IPS-18a (cell line): ENCODE results near the gene KRTAP10-9.
"Not testable (repeated sequence)": the region's sequence is repeated elsewhere in the genome, so short reads cannot be mapped to it uniquely, and the experiment has no call there.

Experiments
- H3K27ac ChIP-seq: one replicate; pipeline ENCODE4 v1.5.1; 2013; ENCODE audit warnings: low read length
- H3K27me3 ChIP-seq: one replicate; pipeline ENCODE4 v1.6.1; 2013; ENCODE audit warnings: mild to moderate bottlenecking, low read length; ENCODE audit not compliant: control insufficient read depth, insufficient read depth
- H3K36me3 ChIP-seq: one replicate; pipeline ENCODE4 v1.6.1; 2013; ENCODE audit warnings: low read depth, low read length; ENCODE audit not compliant: control insufficient read depth
- H3K4me1 ChIP-seq: one replicate; pipeline ENCODE4 v1.6.1; 2013; ENCODE audit warnings: low read depth, low read length; ENCODE audit not compliant: control insufficient read depth
- H3K4me3 ChIP-seq: one replicate; pipeline ENCODE4 v1.5.1; 2013; ENCODE audit warnings: low read length
- H3K9ac ChIP-seq: one replicate; pipeline ENCODE4 v1.6.1; 2013; ENCODE audit warnings: mild to moderate bottlenecking, low read length, moderate library complexity
- H3K9me3 ChIP-seq: one replicate; pipeline ENCODE4 v1.6.1; 2013; ENCODE audit warnings: low read depth, low read length; ENCODE audit not compliant: control insufficient read depth

Gene KRTAP10-9

DNA sequence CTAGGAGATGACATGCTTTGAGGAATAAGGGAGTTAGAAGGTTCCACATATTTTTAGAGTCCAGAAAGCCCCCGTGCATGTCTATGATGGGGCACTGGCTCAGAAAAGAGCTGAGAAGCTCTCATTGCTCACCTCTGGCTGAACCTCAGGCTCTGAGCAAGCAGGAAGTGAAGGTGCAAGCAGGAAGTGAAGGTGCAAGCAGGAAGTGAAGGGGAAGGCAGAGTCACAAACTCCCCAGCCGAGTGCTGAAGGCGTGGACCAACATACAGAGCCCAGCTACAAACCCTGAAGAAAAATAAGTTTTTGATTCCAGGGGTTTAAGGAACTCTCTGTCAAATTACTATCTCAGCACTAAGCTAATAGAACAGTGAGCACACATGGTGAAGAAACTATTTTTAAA lies 8.0 kb upstream of the KRTAP10-9 start:
- peaks cover 11% of the 10 kb centered on the region for H3K9me3 ChIP-seq
- H3K36me3 ChIP-seq = no peaks in the 10 kb centered on the region
- H3K4me3 ChIP-seq = no peak overlapping the region
- no peak overlapping the region for H3K9ac ChIP-seq
- H3K4me1 ChIP-seq = no peaks in the 10 kb centered on the region
- H3K27me3 ChIP-seq = no peaks in the 10 kb centered on the region
- no peak overlapping the region for H3K27ac ChIP-seq

- Histone ChIP-seq H3K9me3 (peaks cover 15% of the 10 kb centered on the region), H3K27me3 (no peaks in the 10 kb centered on the region), H3K4me3 (no peak overlapping the region)
Measured at GRCh38 chr21:44619886-44620285, 7.0 kb upstream of the KRTAP10-9 start.

DNA sequence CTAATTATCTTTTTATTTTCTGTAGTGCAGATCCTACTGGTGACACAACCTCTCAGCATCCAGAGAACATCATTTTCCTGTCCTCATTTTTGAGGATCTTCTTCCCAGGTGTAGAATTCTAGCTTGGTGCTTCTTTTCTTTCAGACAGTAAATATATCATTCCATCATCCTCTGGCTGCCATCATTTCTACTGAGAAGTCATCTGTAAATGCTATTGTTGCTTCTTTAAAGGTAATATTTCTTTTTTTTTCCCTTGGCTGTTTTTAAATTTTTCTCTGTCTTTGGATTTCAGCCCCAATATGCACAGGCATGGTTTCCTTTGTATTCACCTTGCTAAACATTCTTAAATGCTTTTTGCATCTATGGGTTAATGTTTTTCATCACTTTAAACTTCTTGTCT lies 3.3 kb upstream of the KRTAP10-9 start:
- Histone ChIP-seq H3K9me3 (peaks cover 19% of the 10 kb centered on the region), H3K4me3 (no peak overlapping the region), H3K27me3 (no peaks in the 10 kb centered on the region), H3K9ac (no peak overlapping the region), H3K4me1 (no peaks in the 10 kb centered on the region), H3K27ac (no peak overlapping the region), H3K36me3 (no peaks in the 10 kb centered on the region)

More at GRCh38 chr21:44619886-44620285, 7.0 kb upstream of the KRTAP10-9 start:
- Histone ChIP-seq H3K27ac (no peak overlapping the region), H3K9ac (no peak overlapping the region), H3K4me1 (no peaks in the 10 kb centered on the region), H3K36me3 (no peaks in the 10 kb centered on the region)

- Histone ChIP-seq H3K27me3 (no peaks in the 10 kb centered on the region), H3K36me3 (no peaks in the 10 kb centered on the region), H3K9me3 (peaks cover 19% of the 10 kb centered on the region), H3K4me1 (no peaks in the 10 kb centered on the region), H3K4me3 (no peak overlapping the region), H3K9ac (no peak overlapping the region), H3K27ac (no peak overlapping the region)
Measured at GRCh38 chr21:44625756-44626155, 1.1 kb upstream of the KRTAP10-9 start.

DNA sequence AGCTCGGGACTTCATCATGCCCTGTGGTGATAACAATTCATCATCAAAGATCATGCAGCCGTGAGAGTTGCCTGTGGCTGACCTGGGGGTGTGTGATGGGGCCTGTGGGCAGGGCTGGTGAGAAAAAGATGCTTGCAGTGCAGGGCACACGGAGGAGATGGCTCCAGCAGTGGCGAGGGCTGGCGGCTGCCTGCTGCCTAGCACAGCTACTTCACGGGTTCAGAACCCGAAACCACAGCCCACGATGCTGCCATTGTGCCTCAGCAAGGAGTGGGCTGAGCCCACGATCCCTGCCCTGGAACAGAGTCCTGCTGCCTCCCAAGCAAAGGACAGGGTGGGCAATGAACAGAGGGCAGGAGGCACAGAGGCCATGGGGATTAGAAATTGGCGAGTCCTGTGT lies 631 bp upstream of the KRTAP10-9 start:
- H3K9me3 ChIP-seq = peaks cover 19% of the 10 kb centered on the region
- H3K9ac ChIP-seq = no peak overlapping the region

GRCh38 chr21:44627181-44627822 lies 409 bp downstream of the KRTAP10-9 start:
- H3K36me3 ChIP-seq, H3K4me3 ChIP-seq, H3K27ac ChIP-seq, H3K4me1 ChIP-seq, H3K9ac ChIP-seq, H3K27me3 ChIP-seq: not testable (repeated sequence)
- H3K9me3 ChIP-seq = peaks cover 19% of the 10 kb centered on the region

More for the DNA sequence above, 631 bp upstream of the KRTAP10-9 start:
- H3K27me3 ChIP-seq = no peaks in the 10 kb centered on the region
- H3K4me3 ChIP-seq = no peak overlapping the region
- H3K4me1 ChIP-seq = no peaks in the 10 kb centered on the region
- H3K27ac ChIP-seq = no peak overlapping the region
- no peaks in the 10 kb centered on the region for H3K36me3 ChIP-seq

DNA sequence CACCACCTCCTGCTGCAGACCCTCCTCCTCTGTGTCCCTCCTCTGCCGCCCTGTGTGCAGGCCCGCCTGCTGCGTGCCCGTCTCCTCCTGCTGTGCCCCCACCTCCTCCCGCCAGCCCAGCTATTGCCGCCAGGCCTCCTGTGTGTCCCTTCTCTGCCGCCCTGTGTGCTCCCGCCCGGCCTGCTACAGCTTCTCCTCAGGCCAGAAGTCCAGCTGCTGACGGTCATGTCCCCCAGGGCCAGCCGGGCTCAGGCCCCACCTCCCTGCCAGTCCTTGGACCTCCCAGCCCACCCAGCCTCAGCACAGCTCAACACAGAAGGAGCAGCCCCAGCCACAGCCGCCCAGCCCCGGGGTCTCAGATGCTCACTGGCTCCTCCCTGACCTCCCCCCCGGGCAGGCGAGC lies 939 bp downstream of the KRTAP10-9 start:
- H3K4me1 ChIP-seq, H3K4me3 ChIP-seq, H3K36me3 ChIP-seq, H3K9ac ChIP-seq, H3K27me3 ChIP-seq, H3K27ac ChIP-seq: not testable (repeated sequence)
- peaks cover 19% of the 10 kb centered on the region for H3K9me3 ChIP-seq

GRCh38 chr21:44628707-44629391 lies 2.0 kb downstream of the KRTAP10-9 start:
- Histone ChIP-seq H3K4me1 (no peaks in the 10 kb centered on the region), H3K27ac (no peak overlapping the region), H3K36me3 (no peaks in the 10 kb centered on the region), H3K27me3 (no peaks in the 10 kb centered on the region), H3K9me3 (peaks cover 8% of the 10 kb centered on the region), H3K9ac (no peak overlapping the region), H3K4me3 (no peak overlapping the region)

GRCh38 chr21:44630440-44630839 lies 3.5 kb downstream of the KRTAP10-9 start:
- Histone ChIP-seq H3K36me3 (no peaks in the 10 kb centered on the region), H3K4me1 (no peaks in the 10 kb centered on the region), H3K9ac (no peak overlapping the region), H3K27ac (no peak overlapping the region), H3K27me3 (no peaks in the 10 kb centered on the region), H3K4me3 (no peak overlapping the region), H3K9me3 (no peaks in the 10 kb centered on the region)

- Histone ChIP-seq H3K27me3 (no peaks in the 10 kb centered on the region), H3K36me3 (no peaks in the 10 kb centered on the region), H3K9me3 (no peaks in the 10 kb centered on the region), H3K4me3 (no peak overlapping the region), H3K9ac (no peak overlapping the region), H3K4me1 (no peaks in the 10 kb centered on the region), H3K27ac (no peak overlapping the region)
Measured at GRCh38 chr21:44632067-44632466, 5.2 kb downstream of the KRTAP10-9 start.

DNA sequence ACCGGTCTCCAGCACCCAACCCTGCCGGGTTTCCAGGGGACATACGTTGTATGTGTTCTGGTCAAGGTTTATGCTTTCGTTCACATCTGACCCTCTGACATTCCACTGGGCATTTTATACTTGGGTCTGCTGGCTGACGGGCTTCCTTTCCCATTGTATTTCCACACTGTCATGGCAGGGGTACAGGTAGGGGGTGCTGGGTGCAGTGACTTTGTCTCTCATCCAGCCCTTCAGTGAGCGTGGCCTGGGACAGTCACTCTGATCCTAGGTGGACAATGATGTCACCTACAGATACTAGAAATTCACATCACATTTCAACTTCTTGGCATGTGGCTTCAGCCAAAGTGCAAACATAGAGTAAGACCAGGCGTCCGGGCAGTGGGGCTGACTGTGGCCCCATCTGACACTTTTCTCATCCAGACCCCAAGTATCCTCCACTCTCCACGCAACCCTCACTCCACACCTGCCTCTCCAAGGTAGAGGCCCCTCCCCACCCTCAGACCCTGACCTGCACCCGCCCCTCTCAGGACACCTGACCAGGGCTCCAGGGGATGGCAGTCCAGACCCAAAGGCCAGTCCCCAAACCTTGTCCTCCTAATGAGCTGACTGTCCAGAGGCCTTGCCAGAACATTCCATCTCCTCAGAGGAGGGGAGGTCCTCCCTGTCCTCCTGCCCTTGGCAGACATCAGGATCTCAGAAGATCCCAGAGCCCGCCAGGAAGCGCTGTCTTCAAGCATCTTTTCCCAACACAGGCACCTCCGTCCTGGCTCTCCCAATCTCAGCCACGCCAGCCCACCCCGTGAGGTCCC lies 9.5 kb downstream of the KRTAP10-9 start:
- H3K27me3 ChIP-seq = no peaks in the 10 kb centered on the region
- no peak overlapping the region for H3K27ac ChIP-seq
- H3K9ac ChIP-seq = no peak overlapping the region
- H3K36me3 ChIP-seq = no peaks in the 10 kb centered on the region
- H3K4me3 ChIP-seq = no peak overlapping the region
- H3K4me1 ChIP-seq = no peaks in the 10 kb centered on the region
- H3K9me3 ChIP-seq = no peaks in the 10 kb centered on the region
